ENCODE data around the gene CCDC192.

CCDC192 gene

GRCh38 chr5:127931396-127931795, 228.2 kb downstream of the CCDC192 start:
- DNase-seq: no peak
- TF ChIP-seq CTCF (IDR thresholded peaks at IDR 0.05; ENCODE audit: low read depth, low read length): no peak
- Histone ChIP-seq H3K36me3 (no peaks in the 10 kb centered on the region), H3K9me3 (ENCODE audit: severe bottlenecking) (no peaks in the 10 kb centered on the region), H3K27ac (no peak overlapping the region), H3K4me3 (ENCODE audit: low read depth, low read length) (no peak overlapping the region), H3K27me3 (ENCODE audit: insufficient read depth, low read depth, severe bottlenecking) (no peaks in the 10 kb centered on the region)

- Histone ChIP-seq H3K36me3 (no peaks in the 10 kb centered on the region), H3K4me3 (ENCODE audit: low read depth, low read length) (no peak overlapping the region), H3K27me3 (ENCODE audit: insufficient read depth, low read depth, severe bottlenecking) (no peaks in the 10 kb centered on the region), H3K9me3 (ENCODE audit: severe bottlenecking) (no peaks in the 10 kb centered on the region), H3K27ac (no peak overlapping the region)
- no peak for TF ChIP-seq CTCF (IDR thresholded peaks at IDR 0.05; ENCODE audit: low read depth, low read length)
- no peak for DNase-seq
Measured at GRCh38 chr5:127933348-127933747, 230.2 kb downstream of the CCDC192 start.

DNA sequence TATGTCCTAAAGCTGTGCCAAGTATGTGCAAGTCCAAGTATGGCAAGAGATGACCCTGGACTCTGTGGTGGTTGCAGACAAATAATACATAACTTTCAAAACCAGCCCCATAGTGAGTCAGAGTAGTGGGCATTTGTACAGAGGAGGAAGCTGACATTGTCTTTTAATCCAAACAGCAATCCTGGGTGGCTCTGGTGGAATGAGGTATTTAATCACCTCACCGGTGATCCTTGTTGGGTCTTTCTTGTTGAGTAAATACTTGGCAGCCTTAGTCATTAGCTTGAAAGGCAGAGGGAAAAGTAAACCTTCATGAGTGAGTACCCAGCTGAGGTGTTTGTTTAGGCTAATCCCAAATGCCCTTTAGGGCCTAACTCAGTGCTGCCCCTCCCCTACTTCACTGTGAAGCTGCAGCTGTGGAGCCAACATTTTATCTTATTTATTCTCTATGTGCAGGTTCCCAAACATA, 231.6 kb downstream of the CCDC192 start:
- H3K9me3 ChIP-seq (ENCODE audit: severe bottlenecking): no peaks in the 10 kb centered on the region
- no peak overlapping the region for H3K27ac ChIP-seq
- no peaks in the 10 kb centered on the region for H3K36me3 ChIP-seq
- no peak overlapping the region for H3K4me3 ChIP-seq (ENCODE audit: low read depth, low read length)
- DNase-seq: peak; percentile 20
- H3K27me3 ChIP-seq (ENCODE audit: insufficient read depth, low read depth, severe bottlenecking): no peaks in the 10 kb centered on the region
- TF ChIP-seq CTCF (IDR thresholded peaks at IDR 0.05; ENCODE audit: low read depth, low read length): no peak

DNA sequence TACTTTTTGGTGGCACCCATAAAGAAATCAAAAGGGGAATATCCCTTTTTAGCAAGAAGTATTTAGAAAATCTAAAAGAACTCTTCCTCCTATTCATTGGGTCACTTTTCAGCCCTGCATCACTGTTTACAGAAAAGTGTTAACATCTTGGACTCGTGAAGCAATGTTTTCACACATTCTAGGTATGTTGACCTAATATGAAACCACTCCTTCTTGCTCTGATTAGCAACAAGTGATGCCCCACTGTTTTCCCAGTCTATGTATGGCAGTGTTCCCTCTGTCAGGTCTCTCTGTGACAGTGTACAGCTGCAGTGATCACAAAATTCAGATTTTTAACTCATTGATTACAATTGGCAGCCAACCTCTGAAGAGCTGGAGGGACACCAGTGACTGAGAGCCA, 232.2 kb downstream of the CCDC192 start:
- no peak overlapping the region for H3K27ac ChIP-seq
- H3K4me3 ChIP-seq (ENCODE audit: low read depth, low read length): no peak overlapping the region
- no peaks in the 10 kb centered on the region for H3K27me3 ChIP-seq (ENCODE audit: insufficient read depth, low read depth, severe bottlenecking)
- TF ChIP-seq CTCF (IDR thresholded peaks at IDR 0.05; ENCODE audit: low read depth, low read length): no peak
- H3K36me3 ChIP-seq: no peaks in the 10 kb centered on the region
- DNase-seq: no peak
- no peaks in the 10 kb centered on the region for H3K9me3 ChIP-seq (ENCODE audit: severe bottlenecking)

DNA sequence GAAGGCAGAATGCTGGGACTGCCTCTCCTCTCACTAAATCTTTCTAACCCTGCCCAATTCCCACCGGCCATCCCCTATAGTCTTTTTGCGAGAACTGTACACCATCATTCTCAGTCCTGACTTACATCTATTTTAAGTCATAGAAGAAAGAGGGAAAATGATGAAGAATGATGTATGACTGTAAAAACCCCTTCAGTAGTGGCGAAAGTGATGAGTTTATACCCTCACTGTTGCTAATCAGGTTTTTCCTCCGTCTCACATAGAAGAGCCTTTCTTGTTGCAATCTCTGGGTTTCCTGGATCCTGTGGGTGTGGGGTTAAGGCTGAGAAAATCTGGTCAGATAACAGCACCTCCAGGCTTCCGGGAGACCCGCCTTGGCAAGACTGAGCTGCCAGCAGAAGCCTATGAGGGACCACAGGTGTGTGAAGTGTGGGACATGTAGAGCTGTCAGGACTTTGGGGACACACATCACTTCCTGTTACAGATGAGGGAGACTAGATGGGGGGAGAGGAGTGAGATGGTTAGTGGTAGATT, 233.3 kb downstream of the CCDC192 start:
- H3K27me3 ChIP-seq (ENCODE audit: insufficient read depth, low read depth, severe bottlenecking): no peaks in the 10 kb centered on the region
- DNase-seq: no peak

More for the DNA sequence above, 233.3 kb downstream of the CCDC192 start:
- no peaks in the 10 kb centered on the region for H3K36me3 ChIP-seq
- TF ChIP-seq CTCF (IDR thresholded peaks at IDR 0.05; ENCODE audit: low read depth, low read length): no peak
- no peak overlapping the region for H3K4me3 ChIP-seq (ENCODE audit: low read depth, low read length)
- H3K9me3 ChIP-seq (ENCODE audit: severe bottlenecking): no peaks in the 10 kb centered on the region
- H3K27ac ChIP-seq: no peak overlapping the region

Measured in WERI-Rb-1 (cell line).